Measurements from ENCODE around the gene MAP2K3.
"Not testable (repeated sequence)": the region's sequence is repeated elsewhere in the genome, so short reads cannot be mapped to it uniquely, and the experiment has no call there.

Gene MAP2K3

GRCh38 chr17:21319686-21320375 lies 35.3 kb downstream of the MAP2K3 start:
- H2AK5ac ChIP-seq (ENCODE audit: low read depth, low read length); H3K4me1 ChIP-seq (ENCODE audit: control insufficient read depth in 2 of 2, insufficient read depth in 1 of 2, low read depth in 1 of 2, low read length in 2 of 2); H2AFZ ChIP-seq (ENCODE audit: low read length); H4K8ac ChIP-seq (ENCODE audit: low read depth, low read length); H3K27ac ChIP-seq (replicated peaks; ENCODE audit: low read length); H3K4me2 ChIP-seq (ENCODE audit: insufficient read depth, low read length, poor library complexity, severe bottlenecking); H3K9ac ChIP-seq (ENCODE audit: low read depth, low read length, poor library complexity); H3K79me1 ChIP-seq (ENCODE audit: low read depth, low read length); DNase-seq (ENCODE audit: low spot score); H3K4ac ChIP-seq (ENCODE audit: low read length); H4K91ac ChIP-seq (ENCODE audit: low read depth, low read length, poor library complexity); H2BK5ac ChIP-seq (ENCODE audit: low read length); H3K23ac ChIP-seq (ENCODE audit: low read depth, low read length, poor library complexity); H3K14ac ChIP-seq (ENCODE audit: low read length); H3K4me3 ChIP-seq (ENCODE audit: low read length in 2 of 2); H2BK120ac ChIP-seq (ENCODE audit: low read depth, low read length); H3K36me3 ChIP-seq (replicated peaks in 1 of 2; ENCODE audit: control insufficient read depth in 2 of 2, insufficient read depth in 2 of 2, low read length in 2 of 2); H3K9me3 ChIP-seq (replicated peaks in 1 of 2; ENCODE audit: control insufficient read depth in 2 of 2, insufficient read depth in 1 of 2, low read depth in 1 of 2, low read length in 2 of 2): not testable (repeated sequence)
- Histone ChIP-seq H3K18ac (ENCODE audit: low read length) (peak overlapping the region; percentile 59), H2BK15ac (ENCODE audit: low read length) (peak overlapping the region; percentile 49), H2BK12ac (ENCODE audit: low read length) (peak overlapping the region; percentile 84), H3K27me3 (ENCODE audit: control insufficient read depth in 3 of 3, insufficient read depth in 3 of 3, low read depth in 1 of 3, low read length in 3 of 3) (peaks cover 0 to 21% (median 11%) of the 10 kb centered on the region in 3 experiments)
- WGBS, 2 donors (ENCODE audit: extremely low coverage in 2 of 2, insufficient read length in 2 of 2, insufficient replicate concordance in 1 of 2), result no CpG with 5 or more reads among the region's 11 CpGs

- H2BK12ac ChIP-seq (ENCODE audit: low read length); DNase-seq (ENCODE audit: low spot score): not testable (repeated sequence)
- peaks cover 0 to 21% (median 11%) of the 10 kb centered on the region in 3 experiments for H3K27me3 ChIP-seq (ENCODE audit: control insufficient read depth in 3 of 3, insufficient read depth in 3 of 3, low read depth in 1 of 3, low read length in 3 of 3)
Observed at GRCh38 chr17:21320430-21320829, 35.9 kb downstream of the MAP2K3 start.

GRCh38 chr17:21321061-21321460 lies 36.5 kb downstream of the MAP2K3 start:
- not testable (repeated sequence) for H2AK5ac ChIP-seq (ENCODE audit: low read depth, low read length); DNase-seq (ENCODE audit: low spot score); H2BK15ac ChIP-seq (ENCODE audit: low read length); H2BK120ac ChIP-seq (ENCODE audit: low read depth, low read length); H3K79me1 ChIP-seq (ENCODE audit: low read depth, low read length); H3K4me1 ChIP-seq (ENCODE audit: control insufficient read depth in 2 of 2, insufficient read depth in 1 of 2, low read depth in 1 of 2, low read length in 2 of 2); H3K36me3 ChIP-seq (replicated peaks in 1 of 2; ENCODE audit: control insufficient read depth in 2 of 2, insufficient read depth in 2 of 2, low read length in 2 of 2); H3K23ac ChIP-seq (ENCODE audit: low read depth, low read length, poor library complexity); H3K9ac ChIP-seq (ENCODE audit: low read depth, low read length, poor library complexity); H4K91ac ChIP-seq (ENCODE audit: low read depth, low read length, poor library complexity); H3K9me3 ChIP-seq (replicated peaks in 1 of 2; ENCODE audit: control insufficient read depth in 2 of 2, insufficient read depth in 1 of 2, low read depth in 1 of 2, low read length in 2 of 2); H3K18ac ChIP-seq (ENCODE audit: low read length); H3K4ac ChIP-seq (ENCODE audit: low read length); H3K4me3 ChIP-seq (ENCODE audit: low read length in 2 of 2); H2BK12ac ChIP-seq (ENCODE audit: low read length); H2BK5ac ChIP-seq (ENCODE audit: low read length); H3K4me2 ChIP-seq (ENCODE audit: insufficient read depth, low read length, poor library complexity, severe bottlenecking); H3K14ac ChIP-seq (ENCODE audit: low read length); H4K8ac ChIP-seq (ENCODE audit: low read depth, low read length); H3K27ac ChIP-seq (replicated peaks; ENCODE audit: low read length); H2AFZ ChIP-seq (ENCODE audit: low read length)
- peaks cover 0 to 21% (median 11%) of the 10 kb centered on the region in 3 experiments for H3K27me3 ChIP-seq (ENCODE audit: control insufficient read depth in 3 of 3, insufficient read depth in 3 of 3, low read depth in 1 of 3, low read length in 3 of 3)
- no CpG with 5 or more reads among the region's 9 CpGs for WGBS, 2 donors (ENCODE audit: extremely low coverage in 2 of 2, insufficient read length in 2 of 2, insufficient replicate concordance in 1 of 2)

More at GRCh38 chr17:21320430-21320829, 35.9 kb downstream of the MAP2K3 start:
- not testable (repeated sequence) for H2AFZ ChIP-seq (ENCODE audit: low read length); H4K8ac ChIP-seq (ENCODE audit: low read depth, low read length); H3K4me3 ChIP-seq (ENCODE audit: low read length in 2 of 2); H2AK5ac ChIP-seq (ENCODE audit: low read depth, low read length); H2BK120ac ChIP-seq (ENCODE audit: low read depth, low read length); H3K23ac ChIP-seq (ENCODE audit: low read depth, low read length, poor library complexity); H3K36me3 ChIP-seq (replicated peaks in 1 of 2; ENCODE audit: control insufficient read depth in 2 of 2, insufficient read depth in 2 of 2, low read length in 2 of 2); H2BK5ac ChIP-seq (ENCODE audit: low read length); H3K4me1 ChIP-seq (ENCODE audit: control insufficient read depth in 2 of 2, insufficient read depth in 1 of 2, low read depth in 1 of 2, low read length in 2 of 2); H3K9ac ChIP-seq (ENCODE audit: low read depth, low read length, poor library complexity); H4K91ac ChIP-seq (ENCODE audit: low read depth, low read length, poor library complexity); H3K79me1 ChIP-seq (ENCODE audit: low read depth, low read length); H2BK15ac ChIP-seq (ENCODE audit: low read length); H3K4me2 ChIP-seq (ENCODE audit: insufficient read depth, low read length, poor library complexity, severe bottlenecking); H3K9me3 ChIP-seq (replicated peaks in 1 of 2; ENCODE audit: control insufficient read depth in 2 of 2, insufficient read depth in 1 of 2, low read depth in 1 of 2, low read length in 2 of 2); H3K14ac ChIP-seq (ENCODE audit: low read length); H3K18ac ChIP-seq (ENCODE audit: low read length); H3K4ac ChIP-seq (ENCODE audit: low read length); H3K27ac ChIP-seq (replicated peaks; ENCODE audit: low read length)
- whole genome bisulfite sequencing, 2 donors (ENCODE audit: extremely low coverage in 2 of 2, insufficient read length in 2 of 2, insufficient replicate concordance in 1 of 2), result no CpG with 5 or more reads among the region's 4 CpGs

GRCh38 chr17:21321744-21322191 lies 37.3 kb downstream of the MAP2K3 start:
- H3K23ac ChIP-seq (ENCODE audit: low read depth, low read length, poor library complexity); H3K4me2 ChIP-seq (ENCODE audit: insufficient read depth, low read length, poor library complexity, severe bottlenecking); H3K9ac ChIP-seq (ENCODE audit: low read depth, low read length, poor library complexity); H3K27ac ChIP-seq (replicated peaks; ENCODE audit: low read length); H4K91ac ChIP-seq (ENCODE audit: low read depth, low read length, poor library complexity); H2AK5ac ChIP-seq (ENCODE audit: low read depth, low read length); H4K8ac ChIP-seq (ENCODE audit: low read depth, low read length); DNase-seq (ENCODE audit: low spot score); H2BK120ac ChIP-seq (ENCODE audit: low read depth, low read length); H2AFZ ChIP-seq (ENCODE audit: low read length); H3K4ac ChIP-seq (ENCODE audit: low read length); H3K36me3 ChIP-seq (replicated peaks in 1 of 2; ENCODE audit: control insufficient read depth in 2 of 2, insufficient read depth in 2 of 2, low read length in 2 of 2); H2BK15ac ChIP-seq (ENCODE audit: low read length); H3K4me3 ChIP-seq (ENCODE audit: low read length in 2 of 2); H3K9me3 ChIP-seq (replicated peaks in 1 of 2; ENCODE audit: control insufficient read depth in 2 of 2, insufficient read depth in 1 of 2, low read depth in 1 of 2, low read length in 2 of 2); H2BK12ac ChIP-seq (ENCODE audit: low read length); H3K79me1 ChIP-seq (ENCODE audit: low read depth, low read length); H3K18ac ChIP-seq (ENCODE audit: low read length); H3K4me1 ChIP-seq (ENCODE audit: control insufficient read depth in 2 of 2, insufficient read depth in 1 of 2, low read depth in 1 of 2, low read length in 2 of 2); H2BK5ac ChIP-seq (ENCODE audit: low read length): not testable (repeated sequence)
- peak overlapping the region; percentile 21 for H3K14ac ChIP-seq (ENCODE audit: low read length)
- WGBS, 2 donors (ENCODE audit: extremely low coverage in 2 of 2, insufficient read length in 2 of 2, insufficient replicate concordance in 1 of 2), result no CpG with 5 or more reads among the region's 9 CpGs
- H3K27me3 ChIP-seq (ENCODE audit: control insufficient read depth in 3 of 3, insufficient read depth in 3 of 3, low read depth in 1 of 3, low read length in 3 of 3), result peaks cover 0 to 21% (median 11%) of the 10 kb centered on the region in 3 experiments

Data from neuronal stem cell (in vitro differentiated cells).